C4-2B (cell line): ENCODE data around the gene SOCS7.

Source experiments
- ZFX ChIP-seq: fragments of 450-650 bp; IDR thresholded peaks from 2 replicates; pipeline ENCODE4 v1.6.1; 2017
- TF ChIP-seq, protein P1 (sequence below): fragments of 450-650 bp; conservative IDR thresholded peaks from 2 replicates; pipeline ENCODE4 v1.5.1; 2017; ENCODE audit warnings: mild to moderate bottlenecking

DNA sequence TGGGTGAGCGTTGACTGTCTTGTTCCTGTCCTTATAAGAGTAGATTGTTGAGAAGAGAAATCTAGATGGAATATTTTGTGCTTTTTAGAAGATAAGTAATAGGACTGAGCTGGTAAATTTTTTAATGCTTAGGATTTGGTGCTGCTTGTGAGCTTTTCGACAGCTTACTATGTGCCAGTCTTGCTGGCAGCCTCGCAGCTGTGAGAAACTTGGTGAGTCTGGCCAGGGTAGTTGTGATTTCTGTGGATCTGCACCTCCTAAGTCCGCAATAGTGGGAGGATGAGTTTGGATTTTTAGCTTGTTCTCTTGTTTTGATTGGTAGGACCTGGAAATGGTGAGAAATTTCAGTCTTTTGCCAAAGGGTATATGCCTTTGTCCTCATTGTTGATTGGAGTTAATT is 3.6 kb downstream of the SOCS7 start:
- TF ChIP-seq, protein P1, sequence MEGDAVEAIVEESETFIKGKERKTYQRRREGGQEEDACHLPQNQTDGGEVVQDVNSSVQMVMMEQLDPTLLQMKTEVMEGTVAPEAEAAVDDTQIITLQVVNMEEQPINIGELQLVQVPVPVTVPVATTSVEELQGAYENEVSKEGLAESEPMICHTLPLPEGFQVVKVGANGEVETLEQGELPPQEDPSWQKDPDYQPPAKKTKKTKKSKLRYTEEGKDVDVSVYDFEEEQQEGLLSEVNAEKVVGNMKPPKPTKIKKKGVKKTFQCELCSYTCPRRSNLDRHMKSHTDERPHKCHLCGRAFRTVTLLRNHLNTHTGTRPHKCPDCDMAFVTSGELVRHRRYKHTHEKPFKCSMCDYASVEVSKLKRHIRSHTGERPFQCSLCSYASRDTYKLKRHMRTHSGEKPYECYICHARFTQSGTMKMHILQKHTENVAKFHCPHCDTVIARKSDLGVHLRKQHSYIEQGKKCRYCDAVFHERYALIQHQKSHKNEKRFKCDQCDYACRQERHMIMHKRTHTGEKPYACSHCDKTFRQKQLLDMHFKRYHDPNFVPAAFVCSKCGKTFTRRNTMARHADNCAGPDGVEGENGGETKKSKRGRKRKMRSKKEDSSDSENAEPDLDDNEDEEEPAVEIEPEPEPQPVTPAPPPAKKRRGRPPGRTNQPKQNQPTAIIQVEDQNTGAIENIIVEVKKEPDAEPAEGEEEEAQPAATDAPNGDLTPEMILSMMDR = no peak
- no peak for TF ChIP-seq ZFX
